GM10266 (cell line): ENCODE measurements around the gene USP50.
"Not testable (repeated sequence)": the region's sequence is repeated elsewhere in the genome, so short reads cannot be mapped to it uniquely, and the experiment has no call there.

Experiments
- DNase-seq: peaks from one replicate; pipeline ENCODE4 v3.0.0; 2012; ENCODE audit errors: extremely low spot score
- TF ChIP-seq, protein P1 (sequence below): IDR thresholded peaks from 2 replicates; pipeline ENCODE4 v1.5.1; 2012; ENCODE audit warnings: mild to moderate bottlenecking, low read depth; ENCODE audit not compliant: control insufficient read depth, insufficient read depth; ENCODE audit errors: missing control alignments

USP50 gene

DNA sequence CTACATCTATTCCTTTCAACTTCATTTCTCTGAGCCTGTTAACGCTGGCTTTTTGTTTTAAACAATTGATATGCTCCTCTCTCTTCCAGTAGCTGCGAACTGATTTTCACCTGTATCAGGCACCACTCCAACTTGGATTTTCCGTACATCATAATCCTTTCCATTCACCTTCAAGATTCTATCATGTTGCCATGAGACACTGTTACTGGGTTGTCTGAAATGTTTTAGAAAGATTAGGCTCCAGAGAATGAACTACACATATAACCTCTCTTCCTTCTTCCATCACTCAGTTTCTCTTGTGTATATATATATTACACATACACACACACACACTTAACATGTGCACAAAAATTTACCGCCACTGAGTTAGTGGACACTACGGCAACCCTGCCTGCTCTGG, at the start of gene USP50:
Gene USP50 (minus strand): TSS at position 101 of the 400 bp plus-strand sequence. CDS start 141 bp downstream, outside the sequence.
- DNase-seq = no peak
- TF ChIP-seq, protein P1, sequence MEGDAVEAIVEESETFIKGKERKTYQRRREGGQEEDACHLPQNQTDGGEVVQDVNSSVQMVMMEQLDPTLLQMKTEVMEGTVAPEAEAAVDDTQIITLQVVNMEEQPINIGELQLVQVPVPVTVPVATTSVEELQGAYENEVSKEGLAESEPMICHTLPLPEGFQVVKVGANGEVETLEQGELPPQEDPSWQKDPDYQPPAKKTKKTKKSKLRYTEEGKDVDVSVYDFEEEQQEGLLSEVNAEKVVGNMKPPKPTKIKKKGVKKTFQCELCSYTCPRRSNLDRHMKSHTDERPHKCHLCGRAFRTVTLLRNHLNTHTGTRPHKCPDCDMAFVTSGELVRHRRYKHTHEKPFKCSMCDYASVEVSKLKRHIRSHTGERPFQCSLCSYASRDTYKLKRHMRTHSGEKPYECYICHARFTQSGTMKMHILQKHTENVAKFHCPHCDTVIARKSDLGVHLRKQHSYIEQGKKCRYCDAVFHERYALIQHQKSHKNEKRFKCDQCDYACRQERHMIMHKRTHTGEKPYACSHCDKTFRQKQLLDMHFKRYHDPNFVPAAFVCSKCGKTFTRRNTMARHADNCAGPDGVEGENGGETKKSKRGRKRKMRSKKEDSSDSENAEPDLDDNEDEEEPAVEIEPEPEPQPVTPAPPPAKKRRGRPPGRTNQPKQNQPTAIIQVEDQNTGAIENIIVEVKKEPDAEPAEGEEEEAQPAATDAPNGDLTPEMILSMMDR = no peak

DNA sequence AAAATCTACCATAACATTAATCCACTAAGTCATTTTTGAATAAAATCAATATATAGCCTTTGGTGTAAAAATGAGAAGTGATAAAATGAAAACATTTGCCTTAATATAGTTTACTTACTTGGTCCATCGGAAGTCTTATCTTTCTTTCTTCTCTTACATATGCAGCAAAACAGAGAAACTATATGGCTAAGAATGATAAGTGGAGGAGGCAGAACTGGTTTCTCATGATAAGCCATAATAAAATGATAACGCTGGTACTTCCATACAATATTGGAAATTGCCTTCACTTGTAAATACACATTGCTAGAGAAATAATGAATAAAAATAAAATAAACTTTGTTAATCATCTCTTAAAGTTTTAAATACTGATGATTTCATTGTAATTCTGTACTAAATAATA, 47.8 kb upstream of the USP50 start:
- TF ChIP-seq, protein P1 = no peak
- no peak for DNase-seq

DNA sequence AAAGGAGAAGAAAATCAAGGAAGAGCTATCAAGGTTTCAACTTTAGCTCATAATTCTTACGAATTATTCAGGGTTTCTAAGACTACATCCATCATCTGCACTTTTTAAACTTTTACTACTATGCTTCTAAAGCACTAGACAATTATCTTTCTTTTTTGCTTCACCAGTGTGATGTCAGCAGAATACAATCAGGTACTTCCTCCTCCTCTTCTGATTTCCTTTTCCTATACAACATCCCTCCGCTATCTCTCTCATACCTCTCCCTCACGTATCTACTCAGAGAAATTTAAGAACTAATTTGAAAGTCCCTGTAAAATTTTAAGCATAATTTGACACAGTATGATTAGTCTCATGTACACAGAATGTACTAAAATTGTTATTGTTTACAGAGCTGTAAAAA, 47.3 kb upstream of the USP50 start:
- no peak for DNase-seq
- TF ChIP-seq, protein P1 = no peak

DNA sequence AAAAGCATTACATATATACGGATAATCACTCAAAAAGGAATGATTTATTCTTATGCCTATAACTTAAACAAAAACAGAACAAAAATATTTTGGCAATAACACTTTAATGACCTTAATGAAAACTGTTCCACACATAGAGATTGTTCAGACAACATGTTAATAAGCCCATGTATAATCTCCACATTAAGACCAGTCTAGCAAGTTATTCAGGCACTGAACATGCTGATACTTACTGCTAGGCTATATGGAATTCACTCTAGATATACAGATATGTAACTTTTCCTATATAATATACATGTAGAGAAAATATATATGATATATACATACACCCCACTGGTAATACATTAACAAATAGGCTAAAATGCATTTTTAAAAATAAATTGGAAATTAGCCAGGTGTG, 43.8 kb upstream of the USP50 start:
- TF ChIP-seq, protein P1 = no peak

DNA sequence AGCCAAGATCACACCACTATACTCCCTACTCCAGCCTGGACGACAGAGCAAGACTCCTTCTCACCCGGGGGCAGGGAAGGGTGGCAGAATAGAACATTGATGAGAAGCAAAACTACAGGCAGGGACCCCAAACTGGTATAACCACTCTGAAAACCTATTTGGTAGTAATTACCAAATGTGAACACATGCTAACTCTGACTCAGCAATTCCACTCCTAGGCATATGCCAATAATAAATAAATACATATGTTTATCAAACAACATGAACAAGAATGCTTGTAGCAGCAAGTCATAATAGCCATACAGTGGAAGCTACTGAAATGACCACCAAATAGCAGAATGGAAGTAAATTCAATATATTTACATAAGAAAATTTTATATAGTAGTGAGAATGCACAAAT, 31.0 kb upstream of the USP50 start:
- TF ChIP-seq, protein P1 = no peak
- DNase-seq = no peak

More for the DNA sequence above, 43.8 kb upstream of the USP50 start:
- no peak for DNase-seq

DNA sequence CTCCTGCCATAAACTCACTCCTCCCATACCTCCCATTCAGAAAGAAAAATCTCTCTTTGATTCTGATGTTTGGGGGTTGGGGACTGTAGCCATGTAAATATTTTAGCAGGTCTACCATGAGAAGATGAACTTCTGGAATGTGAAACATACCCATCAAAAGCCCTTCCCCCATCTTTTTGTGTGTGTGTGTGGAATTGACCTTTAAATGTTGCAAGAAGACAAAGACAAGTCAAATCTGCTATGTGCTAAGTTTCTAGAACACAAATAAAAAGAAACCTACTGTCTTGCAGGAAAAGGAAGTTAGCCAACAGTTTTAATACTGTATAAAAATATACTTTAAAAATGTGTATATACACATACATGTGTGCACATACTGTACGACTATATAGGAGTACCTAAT, 29.7 kb upstream of the USP50 start:
- DNase-seq = no peak

DNA sequence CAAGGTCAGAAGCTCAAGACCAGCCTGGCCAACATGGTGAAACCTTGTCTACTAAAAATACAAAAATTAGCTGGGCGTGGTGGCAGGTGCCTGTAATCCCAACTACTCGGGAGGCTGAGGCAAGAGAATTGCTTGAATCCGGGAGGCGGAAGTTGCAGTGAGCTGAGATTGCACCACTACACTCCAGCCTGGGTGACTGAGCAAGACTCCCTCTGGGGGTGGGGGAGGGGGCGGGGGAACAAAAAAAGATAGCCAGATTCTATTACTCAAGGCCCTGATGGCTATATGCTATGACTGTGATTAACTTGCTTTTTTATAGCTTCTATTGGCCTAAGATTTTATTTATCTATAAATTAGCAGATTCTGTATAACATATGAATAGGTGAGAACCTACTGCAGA, 27.4 kb upstream of the USP50 start:
- DNase-seq = not testable (repeated sequence)

More for the DNA sequence above, 29.7 kb upstream of the USP50 start:
- TF ChIP-seq, protein P1 = no peak

DNA sequence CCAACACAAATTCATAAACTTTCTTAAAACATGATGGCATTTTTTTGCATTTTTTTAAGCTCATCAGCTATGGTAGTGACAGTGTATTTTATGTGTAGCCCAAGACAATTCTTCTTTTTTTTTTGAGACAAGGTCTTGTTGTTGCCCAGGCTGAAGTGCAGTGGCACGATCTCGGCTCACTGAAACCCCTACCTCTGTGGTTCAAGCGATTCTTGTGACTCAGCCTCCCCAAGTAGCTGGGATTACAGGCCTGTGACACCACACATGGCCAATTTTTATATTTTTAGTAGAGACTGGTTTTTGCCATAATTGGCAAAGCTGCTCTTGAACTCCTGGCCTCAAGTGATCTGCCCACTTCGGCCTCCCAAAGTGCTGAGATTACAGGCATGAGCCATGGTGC, 17.3 kb upstream of the USP50 start:
- no peak for DNase-seq
- TF ChIP-seq, protein P1 = no peak
